Upper lobe of right lung (tissue), 1 donor: ENCODE results near the gene MID1. TPM values are rescaled to one million over a fixed set of nuclear protein-coding genes. Genes with fewer than 3 reads are reported as not detected.

ENCODE experiments used
- ATAC-seq: fragments of 200-7000 bp; cut with Tn5 transposase; one replicate; pipeline ENCODE4 v1.9.1; 2020; ENCODE audit warnings: mild to moderate bottlenecking, moderate library complexity
- DNase-seq: peaks from one replicate; pipeline ENCODE4 v3.0.0-alpha.2; 2020
- H3K27ac ChIP-seq: fragments of 200-600 bp; one replicate; pipeline ENCODE4 v1.8.0; 2022
- H3K27me3 ChIP-seq: fragments of 200-600 bp; one replicate; pipeline ENCODE4 v1.8.0; 2022; ENCODE audit warnings: mild to moderate bottlenecking
- H3K36me3 ChIP-seq: fragments of 200-600 bp; one replicate; pipeline ENCODE4 v1.8.0; 2022
- H3K4me1 ChIP-seq: fragments of 200-600 bp; one replicate; pipeline ENCODE4 v1.8.0; 2022
- H3K4me3 ChIP-seq: fragments of 200-600 bp; one replicate; pipeline ENCODE4 v1.8.0; 2022; ENCODE audit warnings: mild to moderate bottlenecking
- H3K9me3 ChIP-seq: fragments of 200-600 bp; one replicate; pipeline ENCODE4 v1.8.0; 2022
- intact Hi-C: fragments of 100-400 bp; cut with DNase I; formaldehyde crosslinking; loops from one replicate; pipeline ENCODE4 v1.11.0; 2022
- total RNA-seq: library from RNA; stranded (reverse); fragmentation: NEBNext Ultra II Directional; extraction: Animal tissue kit (Norgen Biotek cat#: 25700); gene quantifications from one replicate; pipeline ENCODE4 v1.2.1, GENCODE V29; 2021
- TF ChIP-seq, protein P1 (sequence below): fragments of 200-600 bp; IDR thresholded peaks from one replicate; pipeline ENCODE4 v1.8.0; 2022; ENCODE audit warnings: antibody characterized with exemption
- donor health status: DM: no; HTN: yes; CAD: no; lungs with severe emphysema.

The MID1 gene
- total RNA-seq, 1 donor from 2014 or later = 24.5 TPM

DNA sequence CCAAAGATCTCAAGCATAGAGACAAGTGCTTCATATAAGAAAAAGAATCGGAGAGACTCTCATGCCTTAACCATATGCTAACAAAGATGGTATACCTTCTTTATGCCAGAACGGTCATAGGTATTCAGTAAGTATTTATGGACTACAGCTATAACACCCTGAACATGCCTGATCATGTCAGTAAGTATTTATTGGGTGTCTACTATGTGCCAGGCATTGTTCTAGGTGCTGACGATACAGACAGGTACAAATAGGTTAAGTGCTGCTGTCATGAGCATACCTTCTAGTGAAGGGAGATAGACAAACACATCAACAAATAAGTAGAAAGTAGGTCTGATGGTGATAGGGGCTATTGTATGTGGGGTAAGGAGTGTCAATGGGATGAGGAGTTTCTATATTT, 9.5 kb upstream of the MID1 start:
- ATAC-seq (no peak), DNase-seq (no peak)
- Histone ChIP-seq H3K4me3 (no peak overlapping the region), H3K9me3 (no peaks in the 10 kb centered on the region), H3K27me3 (no peaks in the 10 kb centered on the region), H3K4me1 (no peaks in the 10 kb centered on the region), H3K27ac (no peak overlapping the region), H3K36me3 (no peaks in the 10 kb centered on the region)
- TF ChIP-seq, protein P1, sequence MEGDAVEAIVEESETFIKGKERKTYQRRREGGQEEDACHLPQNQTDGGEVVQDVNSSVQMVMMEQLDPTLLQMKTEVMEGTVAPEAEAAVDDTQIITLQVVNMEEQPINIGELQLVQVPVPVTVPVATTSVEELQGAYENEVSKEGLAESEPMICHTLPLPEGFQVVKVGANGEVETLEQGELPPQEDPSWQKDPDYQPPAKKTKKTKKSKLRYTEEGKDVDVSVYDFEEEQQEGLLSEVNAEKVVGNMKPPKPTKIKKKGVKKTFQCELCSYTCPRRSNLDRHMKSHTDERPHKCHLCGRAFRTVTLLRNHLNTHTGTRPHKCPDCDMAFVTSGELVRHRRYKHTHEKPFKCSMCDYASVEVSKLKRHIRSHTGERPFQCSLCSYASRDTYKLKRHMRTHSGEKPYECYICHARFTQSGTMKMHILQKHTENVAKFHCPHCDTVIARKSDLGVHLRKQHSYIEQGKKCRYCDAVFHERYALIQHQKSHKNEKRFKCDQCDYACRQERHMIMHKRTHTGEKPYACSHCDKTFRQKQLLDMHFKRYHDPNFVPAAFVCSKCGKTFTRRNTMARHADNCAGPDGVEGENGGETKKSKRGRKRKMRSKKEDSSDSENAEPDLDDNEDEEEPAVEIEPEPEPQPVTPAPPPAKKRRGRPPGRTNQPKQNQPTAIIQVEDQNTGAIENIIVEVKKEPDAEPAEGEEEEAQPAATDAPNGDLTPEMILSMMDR = no peak
- intact Hi-C loops = no loop called here

DNA sequence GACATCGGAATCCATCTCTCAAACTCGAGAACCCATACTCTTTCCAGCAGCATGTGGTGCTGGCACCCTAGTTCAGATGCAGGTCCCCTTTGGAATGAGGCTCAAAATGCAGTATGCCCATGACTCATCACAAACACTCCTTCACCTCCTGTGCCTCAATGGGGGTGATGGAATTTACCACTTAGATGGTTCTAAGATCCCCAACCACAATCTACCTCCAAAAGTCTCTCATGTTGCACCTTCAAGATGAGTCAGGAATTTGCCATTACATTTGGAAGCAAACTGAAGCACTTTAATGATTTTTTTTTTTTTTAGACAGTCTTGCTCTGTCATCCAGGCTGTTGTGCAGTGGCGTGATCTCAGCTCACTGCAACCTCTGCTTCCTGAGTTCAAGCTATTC, 8.5 kb upstream of the MID1 start:
- H3K4me3 ChIP-seq = no peak overlapping the region
- H3K9me3 ChIP-seq = no peaks in the 10 kb centered on the region
- H3K4me1 ChIP-seq = no peaks in the 10 kb centered on the region
- no peaks in the 10 kb centered on the region for H3K27me3 ChIP-seq
- no peak overlapping the region for H3K27ac ChIP-seq
- intact Hi-C loops = no loop called here
- DNase-seq = no peak
- TF ChIP-seq, protein P1 = no peak
- no peaks in the 10 kb centered on the region for H3K36me3 ChIP-seq
- no peak for ATAC-seq

DNA sequence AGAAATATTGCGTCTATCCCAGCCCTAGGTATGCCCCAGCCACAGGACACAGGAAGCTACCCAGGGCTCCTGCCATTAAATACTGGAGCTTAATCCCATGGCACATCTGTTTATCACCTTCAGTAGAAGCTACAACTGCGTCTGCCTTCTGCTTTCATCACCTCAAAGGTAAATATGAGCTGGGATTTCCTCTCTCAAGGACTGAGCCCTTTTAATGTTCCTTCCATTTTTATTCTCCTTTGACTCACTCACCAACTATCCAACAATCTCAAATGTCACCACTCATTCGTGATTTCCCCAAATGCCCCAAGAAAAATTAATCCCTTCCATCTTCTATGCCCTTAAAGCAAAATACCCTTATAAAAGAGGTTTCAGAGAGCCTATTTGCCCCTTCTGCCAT, 1.8 kb upstream of the MID1 start:
- H3K27me3 ChIP-seq = no peaks in the 10 kb centered on the region

DNA sequence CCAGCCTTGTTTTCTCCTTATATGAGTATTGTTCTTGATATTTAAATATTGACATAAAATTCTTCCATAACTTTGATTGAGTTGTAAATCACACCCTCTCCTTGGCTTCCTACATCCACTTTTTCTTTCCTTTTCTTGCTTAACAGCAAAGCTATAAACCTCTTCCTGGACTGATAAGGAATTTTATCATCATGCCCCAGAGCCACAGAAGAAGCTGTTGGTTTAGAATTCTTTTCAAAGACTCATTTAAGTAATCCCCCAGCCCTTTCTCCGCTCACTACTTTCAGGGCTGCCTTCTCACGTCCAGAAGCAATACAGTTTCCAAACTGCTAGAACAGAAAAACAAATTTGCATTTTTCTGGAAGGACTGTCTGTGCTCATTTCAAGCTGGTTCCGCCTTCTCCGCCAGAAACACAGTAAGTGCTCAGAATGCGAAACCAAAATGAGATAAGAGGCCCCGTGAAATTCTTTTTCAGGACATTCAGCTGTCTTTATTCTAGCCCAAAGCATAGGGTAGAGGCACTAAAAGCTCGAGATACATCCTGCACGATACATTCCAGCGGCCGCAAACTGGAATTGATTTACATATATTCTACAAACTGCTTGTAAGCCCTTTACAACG, 849 bp downstream of the MID1 start:
- no peaks in the 10 kb centered on the region for H3K9me3 ChIP-seq
- no peaks in the 10 kb centered on the region for H3K4me1 ChIP-seq
- TF ChIP-seq, protein P1 = no peak
- H3K27ac ChIP-seq = peak overlapping the region; percentile 66
- H3K4me3 ChIP-seq = peak overlapping the region; percentile 52
- DNase-seq = no peak
- no peaks in the 10 kb centered on the region for H3K36me3 ChIP-seq
- intact Hi-C loops = no loop called here
- ATAC-seq = peak; percentile 27
- H3K27me3 ChIP-seq = no peaks in the 10 kb centered on the region

More for the DNA sequence above, 1.8 kb upstream of the MID1 start:
- H3K27ac ChIP-seq = no peak overlapping the region
- DNase-seq = no peak
- ATAC-seq = no peak
- no peaks in the 10 kb centered on the region for H3K4me1 ChIP-seq
- no peaks in the 10 kb centered on the region for H3K36me3 ChIP-seq
- TF ChIP-seq, protein P1 = no peak
- H3K4me3 ChIP-seq = no peak overlapping the region
- no peaks in the 10 kb centered on the region for H3K9me3 ChIP-seq
- intact Hi-C loops = no loop called here

DNA sequence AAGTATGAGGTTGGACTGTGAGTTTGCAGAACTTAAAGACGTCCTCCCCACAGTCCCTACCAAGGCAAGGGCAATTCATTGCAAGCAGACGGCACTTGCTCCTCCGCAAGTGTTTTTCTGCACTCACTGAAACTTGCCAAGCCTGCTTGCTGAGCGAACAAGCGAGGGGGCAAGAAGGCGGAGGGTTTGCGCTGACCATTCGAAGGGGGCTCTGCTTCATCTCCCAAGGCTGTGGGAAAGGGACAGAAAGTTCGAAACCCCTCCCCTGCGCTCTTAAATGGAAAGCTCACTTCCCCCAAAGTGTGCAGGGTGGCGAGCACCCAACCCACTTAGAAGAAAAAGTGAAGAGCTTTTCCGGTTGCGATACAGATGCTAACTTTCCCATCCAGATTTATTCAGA, 1.4 kb downstream of the MID1 start:
- Histone ChIP-seq H3K4me1 (no peaks in the 10 kb centered on the region), H3K9me3 (no peaks in the 10 kb centered on the region), H3K27ac (peak overlapping the region; percentile 66), H3K36me3 (no peaks in the 10 kb centered on the region), H3K4me3 (peak overlapping the region; percentile 52), H3K27me3 (no peaks in the 10 kb centered on the region)
- TF ChIP-seq, protein P1 = no peak
- peak; percentile 35 for ATAC-seq
- intact Hi-C loops = no loop called here
- DNase-seq = no peak

DNA sequence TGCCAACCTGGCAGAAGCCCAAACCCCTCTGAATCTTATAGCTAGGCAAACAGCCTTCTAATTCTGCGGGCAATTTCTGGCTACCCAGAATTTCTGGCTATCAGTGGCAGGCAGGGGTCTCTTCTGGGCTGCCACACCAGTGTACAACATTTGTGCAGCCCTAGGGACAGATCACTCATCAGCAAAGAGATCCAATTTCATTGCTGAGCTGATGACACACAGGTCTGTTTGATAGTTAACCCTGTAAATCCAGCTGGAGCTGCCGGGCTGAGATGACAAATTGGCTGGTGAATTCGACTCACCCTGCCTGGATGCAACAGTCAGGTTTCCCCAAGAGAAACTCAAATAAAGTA, 2.4 kb downstream of the MID1 start:
- TF ChIP-seq, protein P1 = no peak
- ATAC-seq (no peak), DNase-seq (no peak)
- intact Hi-C loops = no loop called here
- no peaks in the 10 kb centered on the region for H3K36me3 ChIP-seq
- peak overlapping the region; percentile 52 for H3K4me3 ChIP-seq
- H3K27ac ChIP-seq = peak overlapping the region; percentile 11
- H3K4me1 ChIP-seq = no peaks in the 10 kb centered on the region
- no peaks in the 10 kb centered on the region for H3K9me3 ChIP-seq
- no peaks in the 10 kb centered on the region for H3K27me3 ChIP-seq
